Prostate gland (tissue), 2 donors: ENCODE results near the gene MAB21L1.

Experiments used
- CTCF ChIP-seq, 4 experiments: fragments of 200-600 bp in 2 of 4; fragments of 450-650 bp in 2 of 4; sonication (generic) in 2 of 4; IDR thresholded peaks; 1 replicate in 3 of 4; 2 replicates in 1 of 4; pipeline ENCODE4 v1.5.1; 2016 to 2019; ENCODE audit warnings: antibody characterized with exemption in 4 of 4, mild to moderate bottlenecking in 2 of 4, moderate library complexity in 2 of 4
- POLR2A ChIP-seq: fragments of 450-650 bp; IDR thresholded peaks from one replicate; pipeline ENCODE4 v1.6.1; 2016; ENCODE audit warnings: antibody characterized with exemption, mild to moderate bottlenecking
- POLR2AphosphoS5 ChIP-seq: sonication (generic); formaldehyde crosslinking; IDR thresholded peaks from one replicate; pipeline ENCODE4 v1.6.1; 2017; ENCODE audit warnings: antibody characterized with exemption

- TF ChIP-seq CTCF (IDR thresholded peaks at IDR 0.05) (no peak), POLR2AphosphoS5 (no peak), POLR2A (no peak)
Observed at GRCh38 chr13:35499676-35500075, 23.2 kb upstream of the MAB21L1 start.
